MM.1S (cell line): Measurements from ENCODE around the gene CASKIN1.

ENCODE experiments used
- DNase-seq: peaks from one replicate; pipeline ENCODE4 v3.0.0-alpha.2; 2015
- H2AFZ ChIP-seq: fragments of 300-600 bp; sonication (generic); 2 replicates; pipeline ENCODE4 v1.6.0; 2016; ENCODE audit warnings: antibody characterized with exemption, low read length
- H3F3A ChIP-seq: fragments of 300-600 bp; sonication (generic); 2 replicates; pipeline ENCODE4 v1.6.1; 2016; ENCODE audit warnings: mild to moderate bottlenecking, antibody characterized with exemption, low read length, moderate library complexity, mixed read lengths; ENCODE audit not compliant: insufficient read depth
- H3K27ac ChIP-seq: fragments of 300-600 bp; sonication (generic); 2 replicates; pipeline ENCODE4 v1.5.1; 2016; ENCODE audit warnings: mild to moderate bottlenecking, low read length
- H3K27me3 ChIP-seq: fragments of 300-600 bp; sonication (generic); replicated peaks from 2 replicates; pipeline ENCODE4 v1.6.0; 2016; ENCODE audit warnings: low read length; ENCODE audit not compliant: insufficient read depth
- H3K36me3 ChIP-seq: fragments of 300-600 bp; sonication (generic); replicated peaks from 2 replicates; pipeline ENCODE4 v1.6.1; 2016; ENCODE audit warnings: mild to moderate bottlenecking, low read length, mixed read lengths; ENCODE audit not compliant: insufficient read depth
- H3K4me1 ChIP-seq: fragments of 300-600 bp; sonication (generic); 2 replicates; pipeline ENCODE4 v1.6.1; 2016; ENCODE audit warnings: low read length, mixed read lengths
- H3K4me2 ChIP-seq: fragments of 300-600 bp; sonication (generic); 2 replicates; pipeline ENCODE4 v1.6.0; 2016; ENCODE audit warnings: low read depth, low read length
- H3K4me3 ChIP-seq: fragments of 300-600 bp; sonication (generic); 2 replicates; pipeline ENCODE4 v1.5.1; 2016; ENCODE audit warnings: low read length, mixed read lengths
- H3K79me2 ChIP-seq: fragments of 300-600 bp; sonication (generic); 2 replicates; pipeline ENCODE4 v1.6.1; 2016; ENCODE audit warnings: mixed run types, low read length, mixed read lengths
- H3K9ac ChIP-seq: fragments of 300-600 bp; sonication (generic); 2 replicates; pipeline ENCODE4 v1.6.1; 2016; ENCODE audit warnings: low read length, mixed read lengths
- H3K9me2 ChIP-seq: fragments of 300-600 bp; sonication (generic); replicated peaks from 2 replicates; pipeline ENCODE4 v1.6.1; 2016; ENCODE audit warnings: mild to moderate bottlenecking, low read length, mixed read lengths; ENCODE audit not compliant: insufficient read depth
- H3K9me3 ChIP-seq: fragments of 300-600 bp; sonication (generic); replicated peaks from 2 replicates; pipeline ENCODE4 v1.6.1; 2016; ENCODE audit warnings: mild to moderate bottlenecking, low read length, mixed read lengths; ENCODE audit not compliant: insufficient read depth
- H4K20me1 ChIP-seq: fragments of 300-600 bp; sonication (generic); 2 replicates; pipeline ENCODE4 v1.6.1; 2016; ENCODE audit warnings: mild to moderate bottlenecking, low read length, moderate library complexity, mixed read lengths; ENCODE audit not compliant: insufficient read depth
- CTCF ChIP-seq: fragments of 300-600 bp; sonication (generic); IDR thresholded peaks from 2 replicates; pipeline ENCODE4 v1.5.1; 2016; ENCODE audit warnings: antibody characterized with exemption, low read length, mixed read lengths
- EZH2 ChIP-seq: fragments of 300-600 bp; sonication (generic); optimal IDR thresholded peaks from 2 replicates; pipeline ENCODE3; 2017; ENCODE audit warnings: low read depth, mild to moderate bottlenecking, antibody characterized with exemption, low read length, mixed read lengths
- EZH2phosphoT487 ChIP-seq: fragments of 300-600 bp; sonication (generic); IDR thresholded peaks from 2 replicates; pipeline ENCODE4 v1.6.1; 2018; ENCODE audit warnings: antibody characterized with exemption, low read length

Gene CASKIN1

GRCh38 chr16:2151188-2152091 lies 45.0 kb downstream of the CASKIN1 start:
- Histone ChIP-seq H3K79me2 (peaks cover 32% of the 10 kb centered on the region), H3K9ac (0 out of 2 replicates have a peak overlapping the region, but pooled peaks have one; percentile 4), H3K4me1 (peaks cover 29% of the 10 kb centered on the region), H3K9me3 (no peaks in the 10 kb centered on the region), H3K4me2 (no peak overlapping the region), H3K9me2 (no peaks in the 10 kb centered on the region), H3F3A (peaks cover 73% of the 10 kb centered on the region), H3K36me3 (peaks cover 4% of the 10 kb centered on the region; the same call in 1 of the 2 replicates), H2AFZ (no peak overlapping the region), H3K4me3 (no peak overlapping the region), H4K20me1 (peaks cover 37% of the 10 kb centered on the region), H3K27ac (no peak overlapping the region), H3K27me3 (no peaks in the 10 kb centered on the region)
- TF ChIP-seq CTCF (no peak), EZH2phosphoT487 (no peak), EZH2 (no peak)
- no peak for DNase-seq

GRCh38 chr16:2150418-2151187 lies 45.8 kb downstream of the CASKIN1 start:
- peaks cover 4% of the 10 kb centered on the region; the same call in 1 of the 2 replicates for H3K36me3 ChIP-seq
- H3K9ac ChIP-seq = no peak overlapping the region
- H3K27me3 ChIP-seq = no peaks in the 10 kb centered on the region
- no peak overlapping the region for H3K4me3 ChIP-seq
- peaks cover 73% of the 10 kb centered on the region for H3F3A ChIP-seq
- TF ChIP-seq EZH2 (no peak), EZH2phosphoT487 (no peak), CTCF (no peak)
- peaks cover 29% of the 10 kb centered on the region for H3K4me1 ChIP-seq
- H4K20me1 ChIP-seq = peaks cover 37% of the 10 kb centered on the region
- H2AFZ ChIP-seq = no peak overlapping the region
- DNase-seq = no peak
- H3K27ac ChIP-seq = no peak overlapping the region
- H3K4me2 ChIP-seq = peak overlapping the region; percentile 99; the same call in 1 of the 2 replicates
- H3K9me2 ChIP-seq = no peaks in the 10 kb centered on the region
- H3K9me3 ChIP-seq = no peaks in the 10 kb centered on the region
- H3K79me2 ChIP-seq = peaks cover 26% of the 10 kb centered on the region

- Histone ChIP-seq H3K36me3 (peaks cover 4% of the 10 kb centered on the region; the same call in 1 of the 2 replicates), H3K9me3 (no peaks in the 10 kb centered on the region), H3K4me1 (peaks cover 29% of the 10 kb centered on the region), H3K27ac (no peak overlapping the region), H4K20me1 (peaks cover 37% of the 10 kb centered on the region), H3F3A (peaks cover 70% of the 10 kb centered on the region), H3K4me3 (peak overlapping the region; percentile 67), H3K27me3 (no peaks in the 10 kb centered on the region), H3K4me2 (peak overlapping the region; percentile 99), H3K9me2 (no peaks in the 10 kb centered on the region), H3K79me2 (peaks cover 23% of the 10 kb centered on the region), H2AFZ (no peak overlapping the region), H3K9ac (peak overlapping the region; percentile 60; the same call in 1 of the 2 replicates)
- DNase-seq = peak; percentile 18
- no peak for TF ChIP-seq EZH2
Measured at GRCh38 chr16:2149630-2150417, 46.6 kb downstream of the CASKIN1 start.
